ENCODE results near the gene COL24A1. TPM values are rescaled to one million over a fixed set of nuclear protein-coding genes. Genes with fewer than 3 reads are reported as not detected.

The COL24A1 gene
- total and polyA plus RNA-seq, 4 donors, result 0.33 to 16.7 (median 0.67) TPM

DNA sequence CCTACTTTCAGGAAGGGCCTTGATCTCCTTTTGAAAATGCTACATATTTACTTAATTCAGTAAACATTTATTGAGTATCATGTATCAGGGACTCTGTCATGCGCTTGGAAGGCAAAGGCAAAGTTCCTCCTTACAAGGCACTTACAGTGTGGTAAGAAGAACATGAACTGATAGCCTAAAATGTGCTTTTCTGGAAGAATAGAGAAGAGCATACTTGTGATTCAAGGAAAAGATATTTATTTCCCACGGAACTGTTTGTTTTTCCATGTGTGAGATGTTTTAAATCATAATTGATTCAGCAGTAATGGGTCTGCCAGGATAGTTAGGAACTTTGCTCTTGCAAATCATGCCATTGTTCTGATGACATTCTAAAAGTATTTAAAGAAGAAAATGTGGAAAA lies 338.2 kb downstream of the COL24A1 start:
- H3K36me3 ChIP-seq (ENCODE audit: control insufficient read depth in 4 of 4, insufficient read depth in 4 of 4, low read length in 4 of 4), result peaks cover 0 to 4% (median 0%) of the 10 kb centered on the region in 4 donors
- TF ChIP-seq, protein P1, sequence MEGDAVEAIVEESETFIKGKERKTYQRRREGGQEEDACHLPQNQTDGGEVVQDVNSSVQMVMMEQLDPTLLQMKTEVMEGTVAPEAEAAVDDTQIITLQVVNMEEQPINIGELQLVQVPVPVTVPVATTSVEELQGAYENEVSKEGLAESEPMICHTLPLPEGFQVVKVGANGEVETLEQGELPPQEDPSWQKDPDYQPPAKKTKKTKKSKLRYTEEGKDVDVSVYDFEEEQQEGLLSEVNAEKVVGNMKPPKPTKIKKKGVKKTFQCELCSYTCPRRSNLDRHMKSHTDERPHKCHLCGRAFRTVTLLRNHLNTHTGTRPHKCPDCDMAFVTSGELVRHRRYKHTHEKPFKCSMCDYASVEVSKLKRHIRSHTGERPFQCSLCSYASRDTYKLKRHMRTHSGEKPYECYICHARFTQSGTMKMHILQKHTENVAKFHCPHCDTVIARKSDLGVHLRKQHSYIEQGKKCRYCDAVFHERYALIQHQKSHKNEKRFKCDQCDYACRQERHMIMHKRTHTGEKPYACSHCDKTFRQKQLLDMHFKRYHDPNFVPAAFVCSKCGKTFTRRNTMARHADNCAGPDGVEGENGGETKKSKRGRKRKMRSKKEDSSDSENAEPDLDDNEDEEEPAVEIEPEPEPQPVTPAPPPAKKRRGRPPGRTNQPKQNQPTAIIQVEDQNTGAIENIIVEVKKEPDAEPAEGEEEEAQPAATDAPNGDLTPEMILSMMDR (IDR thresholded peaks at IDR 0.05; ENCODE audit: control extremely low read depth, extremely low read depth), result no peak
- ATAC-seq (ENCODE audit: insufficient read depth, low FRiP score) (no peak), DNase-seq (peak in 1 of 3 donors; percentile 16)
- H3K4me3 ChIP-seq, result no peak overlapping the region
- H3K9me3 ChIP-seq (ENCODE audit: control insufficient read depth in 4 of 4, insufficient read depth in 3 of 4, low read length in 3 of 4), result no peaks in the 10 kb centered on the region
- no peak overlapping the region for H3K9ac ChIP-seq (ENCODE audit: insufficient read depth in 1 of 2, low read length in 2 of 2)
- no peaks in the 10 kb centered on the region for H3K27me3 ChIP-seq (ENCODE audit: control insufficient read depth in 3 of 3, insufficient read depth in 3 of 3, low read length in 2 of 3)
- WGBS, 2 donors, result 47 to 70% methylated on average over 2 of the region's 2 CpGs
- H3K4me1 ChIP-seq (ENCODE audit: control insufficient read depth in 5 of 5, insufficient read depth in 5 of 5, low read length in 5 of 5), result no peaks in the 10 kb centered on the region
- no peak overlapping the region for H3K27ac ChIP-seq (ENCODE audit: low read depth in 1 of 2, low read length in 1 of 2)

DNA sequence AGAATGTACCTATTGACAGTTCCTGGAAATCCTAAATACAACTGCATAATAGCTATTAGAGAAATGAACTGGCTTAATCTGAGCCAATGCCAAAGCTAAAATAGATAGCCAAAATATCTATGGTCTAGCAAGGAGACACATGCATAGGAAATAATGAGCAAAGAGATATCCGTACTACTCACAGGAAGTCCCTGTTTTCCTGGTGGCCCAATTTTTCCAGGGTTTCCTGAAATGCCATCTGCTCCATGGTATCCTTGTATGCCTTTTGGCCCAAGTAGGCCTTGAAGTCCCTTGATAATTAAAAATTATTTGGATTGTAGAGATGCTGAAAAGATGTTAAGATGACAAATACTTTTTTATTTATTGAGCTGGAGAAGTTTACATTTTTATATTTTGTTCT lies 340.0 kb downstream of the COL24A1 start:
- Histone ChIP-seq H3K9ac (ENCODE audit: insufficient read depth in 1 of 2, low read length in 2 of 2) (no peak overlapping the region), H3K4me1 (ENCODE audit: control insufficient read depth in 5 of 5, insufficient read depth in 5 of 5, low read length in 5 of 5) (no peaks in the 10 kb centered on the region), H3K36me3 (ENCODE audit: control insufficient read depth in 4 of 4, insufficient read depth in 4 of 4, low read length in 4 of 4) (peaks cover 0 to 4% (median 1%) of the 10 kb centered on the region in 4 donors), H3K9me3 (ENCODE audit: control insufficient read depth in 4 of 4, insufficient read depth in 3 of 4, low read length in 3 of 4) (no peaks in the 10 kb centered on the region), H3K27ac (ENCODE audit: low read depth in 1 of 2, low read length in 1 of 2) (no peak overlapping the region), H3K27me3 (ENCODE audit: control insufficient read depth in 3 of 3, insufficient read depth in 3 of 3, low read length in 2 of 3) (no peaks in the 10 kb centered on the region), H3K4me3 (no peak overlapping the region)
- no peak for DNase-seq
- TF ChIP-seq, protein P1 (IDR thresholded peaks at IDR 0.05; ENCODE audit: control extremely low read depth, extremely low read depth), result no peak
- no peak for ATAC-seq (ENCODE audit: insufficient read depth, low FRiP score)
- whole genome bisulfite sequencing, 2 donors, result 64 to 76% methylated on average over 1 of the region's 1 CpG

DNA sequence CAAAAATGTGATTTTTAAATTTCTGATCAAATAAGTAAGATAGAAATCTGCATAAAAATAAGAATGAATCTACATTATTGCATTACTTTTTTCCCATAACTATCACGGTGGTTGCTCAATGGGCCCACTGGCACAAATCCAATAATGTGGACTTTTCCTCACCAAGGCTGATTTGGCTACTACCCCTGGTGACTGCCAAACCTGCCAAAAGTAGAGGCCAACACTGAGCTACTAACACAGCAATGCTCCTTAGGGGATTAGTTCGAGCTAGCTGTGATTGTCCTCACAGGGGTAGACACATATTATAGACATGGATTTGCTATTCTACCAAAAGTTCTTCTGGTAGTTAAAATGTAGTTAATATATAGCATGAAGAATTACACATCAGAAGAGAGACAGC lies 340.7 kb downstream of the COL24A1 start:
- Histone ChIP-seq H3K27me3 (ENCODE audit: control insufficient read depth in 3 of 3, insufficient read depth in 3 of 3, low read length in 2 of 3) (no peaks in the 10 kb centered on the region), H3K4me3 (no peak overlapping the region), H3K27ac (ENCODE audit: low read depth in 1 of 2, low read length in 1 of 2) (no peak overlapping the region), H3K9ac (ENCODE audit: insufficient read depth in 1 of 2, low read length in 2 of 2) (no peak overlapping the region), H3K9me3 (ENCODE audit: control insufficient read depth in 4 of 4, insufficient read depth in 3 of 4, low read length in 3 of 4) (no peaks in the 10 kb centered on the region), H3K36me3 (ENCODE audit: control insufficient read depth in 4 of 4, insufficient read depth in 4 of 4, low read length in 4 of 4) (peaks cover 0 to 4% (median 2%) of the 10 kb centered on the region in 4 donors), H3K4me1 (ENCODE audit: control insufficient read depth in 5 of 5, insufficient read depth in 5 of 5, low read length in 5 of 5) (no peaks in the 10 kb centered on the region)
- DNase-seq (no peak), ATAC-seq (ENCODE audit: insufficient read depth, low FRiP score) (no peak)
- WGBS, 2 donors, result 70 to 76% methylated on average over 2 of the region's 2 CpGs
- TF ChIP-seq, protein P1 (IDR thresholded peaks at IDR 0.05; ENCODE audit: control extremely low read depth, extremely low read depth), result no peak

All from lung (tissue), 12 donors.